Measurements from ENCODE around the gene LHX4. TPM values are rescaled to one million over a fixed set of nuclear protein-coding genes. Genes with fewer than 3 reads are reported as not detected.

LHX4 gene
- total RNA-seq, 1 donor from 2014 or later: not detected

DNA sequence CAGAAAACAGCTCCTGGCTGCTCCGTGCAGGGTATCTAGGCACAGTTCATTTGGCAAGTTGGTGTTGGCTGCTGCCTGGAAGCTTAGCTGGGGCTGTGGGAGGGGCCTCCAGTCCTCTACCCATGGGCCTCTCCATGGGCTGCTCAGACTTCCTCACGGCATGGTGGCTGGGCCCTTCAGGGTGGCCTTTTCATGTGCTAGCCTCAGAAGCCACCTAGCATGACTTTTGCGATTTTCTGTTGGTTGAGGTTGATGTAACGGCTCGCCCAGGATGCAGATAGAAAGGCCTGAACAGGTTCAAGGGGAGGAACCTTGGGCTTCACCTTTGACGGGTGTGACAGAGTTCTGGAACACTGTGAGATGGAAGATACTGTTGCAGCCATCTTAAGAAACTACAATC, 25.8 kb upstream of the LHX4 start:
- Histone ChIP-seq H3K4me3 (no peak overlapping the region), H3K27me3 (ENCODE audit: low read depth) (no peaks in the 10 kb centered on the region), H3K4me1 (no peaks in the 10 kb centered on the region), H3K36me3 (no peaks in the 10 kb centered on the region), H3K27ac (replicated peaks) (no peak overlapping the region), H3K9me3 (replicated peaks) (no peaks in the 10 kb centered on the region)
- no peak for DNase-seq
- TF ChIP-seq, protein P1, sequence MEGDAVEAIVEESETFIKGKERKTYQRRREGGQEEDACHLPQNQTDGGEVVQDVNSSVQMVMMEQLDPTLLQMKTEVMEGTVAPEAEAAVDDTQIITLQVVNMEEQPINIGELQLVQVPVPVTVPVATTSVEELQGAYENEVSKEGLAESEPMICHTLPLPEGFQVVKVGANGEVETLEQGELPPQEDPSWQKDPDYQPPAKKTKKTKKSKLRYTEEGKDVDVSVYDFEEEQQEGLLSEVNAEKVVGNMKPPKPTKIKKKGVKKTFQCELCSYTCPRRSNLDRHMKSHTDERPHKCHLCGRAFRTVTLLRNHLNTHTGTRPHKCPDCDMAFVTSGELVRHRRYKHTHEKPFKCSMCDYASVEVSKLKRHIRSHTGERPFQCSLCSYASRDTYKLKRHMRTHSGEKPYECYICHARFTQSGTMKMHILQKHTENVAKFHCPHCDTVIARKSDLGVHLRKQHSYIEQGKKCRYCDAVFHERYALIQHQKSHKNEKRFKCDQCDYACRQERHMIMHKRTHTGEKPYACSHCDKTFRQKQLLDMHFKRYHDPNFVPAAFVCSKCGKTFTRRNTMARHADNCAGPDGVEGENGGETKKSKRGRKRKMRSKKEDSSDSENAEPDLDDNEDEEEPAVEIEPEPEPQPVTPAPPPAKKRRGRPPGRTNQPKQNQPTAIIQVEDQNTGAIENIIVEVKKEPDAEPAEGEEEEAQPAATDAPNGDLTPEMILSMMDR (IDR thresholded peaks at IDR 0.05; ENCODE audit: borderline replicate concordance): no peak
- intact Hi-C loops (cut with micrococcal nuclease): no loop called here

DNA sequence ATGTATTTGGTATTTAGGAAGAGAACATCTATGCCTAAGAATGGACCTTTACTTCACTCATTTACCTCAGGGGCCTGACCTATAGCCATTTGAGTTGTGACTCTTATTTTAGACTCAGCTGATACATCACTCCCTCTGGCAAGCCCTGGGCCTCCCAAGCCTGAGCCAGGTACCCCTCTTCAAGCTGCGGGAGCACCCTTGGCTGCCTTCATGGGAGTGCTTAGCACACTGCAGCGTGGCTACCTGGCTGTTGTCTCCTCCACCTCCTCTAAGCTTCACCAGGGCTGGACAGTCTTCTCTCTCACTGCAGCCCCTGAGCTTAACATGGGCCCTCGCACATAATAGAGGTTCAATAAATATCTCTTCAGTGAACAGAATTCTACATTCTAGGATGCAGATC, 23.5 kb upstream of the LHX4 start:
- DNase-seq: no peak
- Histone ChIP-seq H3K9me3 (replicated peaks) (no peaks in the 10 kb centered on the region), H3K27ac (replicated peaks) (no peak overlapping the region), H3K36me3 (no peaks in the 10 kb centered on the region), H3K4me1 (no peaks in the 10 kb centered on the region), H3K27me3 (ENCODE audit: low read depth) (peaks cover 19% of the 10 kb centered on the region), H3K4me3 (no peak overlapping the region)
- intact Hi-C loops (cut with micrococcal nuclease): no loop called here
- TF ChIP-seq, protein P1 (IDR thresholded peaks at IDR 0.05; ENCODE audit: borderline replicate concordance): no peak

DNA sequence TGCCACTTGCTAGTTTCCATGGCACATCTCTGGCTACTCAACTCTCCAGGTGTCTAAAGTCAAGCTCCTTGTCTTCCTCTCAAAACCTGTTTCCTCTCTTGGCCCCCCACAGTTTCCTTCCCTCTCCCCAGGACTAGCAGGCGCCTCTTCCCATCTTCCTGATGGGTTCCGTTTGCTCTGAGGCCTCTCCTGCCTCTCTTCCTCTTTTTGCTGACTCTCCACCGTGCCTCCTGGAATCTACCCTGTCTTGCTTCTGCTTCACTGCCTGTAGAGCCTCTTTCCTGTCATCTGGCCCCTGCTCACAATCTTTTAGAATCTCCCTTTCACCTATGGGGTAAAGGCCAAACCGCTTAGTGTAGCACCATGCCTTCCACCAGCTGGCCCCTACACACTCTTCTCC, 21.8 kb upstream of the LHX4 start:
- TF ChIP-seq, protein P1 (IDR thresholded peaks at IDR 0.05; ENCODE audit: borderline replicate concordance): no peak
- no peak for DNase-seq
- H3K36me3 ChIP-seq: no peaks in the 10 kb centered on the region
- H3K27me3 ChIP-seq (ENCODE audit: low read depth): peaks cover 33% of the 10 kb centered on the region
- H3K4me1 ChIP-seq: no peaks in the 10 kb centered on the region
- no peaks in the 10 kb centered on the region for H3K9me3 ChIP-seq (replicated peaks)
- H3K4me3 ChIP-seq: no peak overlapping the region
- intact Hi-C loops (cut with micrococcal nuclease): no loop called here
- H3K27ac ChIP-seq (replicated peaks): no peak overlapping the region

GRCh38 chr1:180210008-180210620, 19.9 kb upstream of the LHX4 start:
- H3K36me3 ChIP-seq: no peaks in the 10 kb centered on the region
- TF ChIP-seq, protein P1 (IDR thresholded peaks at IDR 0.05; ENCODE audit: borderline replicate concordance): no peak
- DNase-seq: no peak

DNA sequence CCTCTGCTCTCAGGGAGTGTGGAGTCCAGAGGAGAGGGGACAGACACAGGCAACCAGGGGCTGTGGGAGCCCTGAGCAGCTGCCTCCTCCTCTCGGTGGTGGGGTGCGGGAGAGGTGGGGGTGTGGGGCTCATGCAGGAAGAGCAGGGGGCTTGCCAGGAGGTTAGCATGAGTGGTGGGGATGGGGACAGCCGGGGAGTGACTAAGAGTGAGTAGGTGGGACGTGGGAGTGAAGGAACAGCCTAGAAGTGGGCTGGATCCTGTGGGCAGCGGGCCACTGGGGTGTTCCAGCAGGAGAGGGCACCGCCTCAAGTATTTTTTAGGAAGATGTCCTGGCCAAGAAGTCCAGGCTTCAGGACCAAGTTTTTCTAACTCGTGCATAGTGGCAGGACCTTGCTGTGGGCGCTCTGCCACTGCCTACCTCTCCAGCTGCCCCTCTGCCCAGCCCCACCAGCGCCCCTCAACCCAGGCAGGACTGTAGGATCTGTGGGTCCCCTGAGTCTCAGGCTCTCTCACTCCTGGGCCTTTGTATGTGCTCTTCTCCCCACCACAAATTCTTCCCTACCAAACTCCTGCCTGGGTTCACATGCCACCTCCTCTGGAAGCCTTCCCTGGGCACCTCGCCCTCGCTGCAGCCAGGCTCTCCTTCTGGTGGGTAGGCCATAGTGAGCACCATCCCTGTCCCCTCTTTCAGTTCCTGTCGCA, 18.8 kb upstream of the LHX4 start:
- peaks cover 33% of the 10 kb centered on the region for H3K27me3 ChIP-seq (ENCODE audit: low read depth)
- TF ChIP-seq, protein P1 (IDR thresholded peaks at IDR 0.05; ENCODE audit: borderline replicate concordance): no peak
- no peaks in the 10 kb centered on the region for H3K4me1 ChIP-seq
- H3K9me3 ChIP-seq (replicated peaks): no peaks in the 10 kb centered on the region
- DNase-seq: no peak
- no peak overlapping the region for H3K27ac ChIP-seq (replicated peaks)
- intact Hi-C loops (cut with micrococcal nuclease): no loop called here
- no peaks in the 10 kb centered on the region for H3K36me3 ChIP-seq
- H3K4me3 ChIP-seq: no peak overlapping the region

More at GRCh38 chr1:180210008-180210620, 19.9 kb upstream of the LHX4 start:
- Histone ChIP-seq H3K9me3 (replicated peaks) (no peaks in the 10 kb centered on the region), H3K4me3 (no peak overlapping the region), H3K4me1 (no peaks in the 10 kb centered on the region), H3K27ac (replicated peaks) (no peak overlapping the region), H3K27me3 (ENCODE audit: low read depth) (peaks cover 33% of the 10 kb centered on the region)
- intact Hi-C loops (cut with micrococcal nuclease): no loop called here
